NCI-H2081 treated with DMSO at 0.1 percent for 48 hours (cell line): ENCODE results near the gene CLN6.
"Not testable (repeated sequence)": the region's sequence is repeated elsewhere in the genome, so short reads cannot be mapped to it uniquely, and the experiment has no call there.

ENCODE experiments used
- DNase-seq: peaks from one replicate; lab custom pipeline; 2025; lab: John Stamatoyannopoulos, UW

Gene CLN6

GRCh38 chr15:68256675-68257450 is 27.3 kb upstream of the CLN6 start:
- DNase-seq: no peak

GRCh38 chr15:68252925-68253534 is 23.5 kb upstream of the CLN6 start:
- DNase-seq: peak; percentile 36

- DNase-seq: no peak
Measured at GRCh38 chr15:68249058-68249713, 19.7 kb upstream of the CLN6 start.

GRCh38 chr15:68244235-68244634 is 14.7 kb upstream of the CLN6 start:
- DNase-seq: no peak

- no peak for DNase-seq
Measured at GRCh38 chr15:68241088-68241935, 11.8 kb upstream of the CLN6 start.

GRCh38 chr15:68239025-68239424 is 9.5 kb upstream of the CLN6 start:
- DNase-seq: no peak

- no peak for DNase-seq
Measured at GRCh38 chr15:68235022-68235421, 5.5 kb upstream of the CLN6 start.

- DNase-seq: not testable (repeated sequence)
Measured at GRCh38 chr15:68234520-68234919, 5.0 kb upstream of the CLN6 start.

- no peak for DNase-seq
Measured at GRCh38 chr15:68234060-68234459, 4.5 kb upstream of the CLN6 start.

GRCh38 chr15:68232937-68233336 is 3.4 kb upstream of the CLN6 start:
- DNase-seq: no peak

- no peak for DNase-seq
Measured at GRCh38 chr15:68232449-68232848, 2.9 kb upstream of the CLN6 start.

- no peak for DNase-seq
Measured at GRCh38 chr15:68231102-68231818, 1.7 kb upstream of the CLN6 start.

- DNase-seq: no peak
Measured at GRCh38 chr15:68230157-68231100, 901 bp upstream of the CLN6 start.

- DNase-seq: no peak
Measured at GRCh38 chr15:68228971-68229385, 550 bp downstream of the CLN6 start.

- no peak for DNase-seq
Measured at GRCh38 chr15:68228143-68228970, 1.2 kb downstream of the CLN6 start.

GRCh38 chr15:68227643-68228142 is 1.8 kb downstream of the CLN6 start:
- DNase-seq: no peak

GRCh38 chr15:68225442-68225841 is 4.1 kb downstream of the CLN6 start:
- not testable (repeated sequence) for DNase-seq

- no peak for DNase-seq
Measured at GRCh38 chr15:68224546-68225250, 4.8 kb downstream of the CLN6 start.

- DNase-seq: no peak
Measured at GRCh38 chr15:68224108-68224507, 5.4 kb downstream of the CLN6 start.
